DOHH2 (cell line): ENCODE data around the gene UNC5B.

Experiments used
- EZH2phosphoT487 ChIP-seq: fragments of 200-600 bp; sonication (generic); IDR thresholded peaks from 2 replicates; pipeline ENCODE4 v1.6.1; 2017; ENCODE audit warnings: borderline replicate concordance, mild to moderate bottlenecking, antibody characterized with exemption, low read length, moderate library complexity, mixed read lengths
- TF ChIP-seq, protein P1 (sequence below): fragments of 200-600 bp; sonication (generic); IDR thresholded peaks from one replicate; pipeline ENCODE4 v1.5.1; 2014; ENCODE audit warnings: antibody characterized with exemption, mild to moderate bottlenecking, low read depth, low read length; ENCODE audit not compliant: poor library complexity, severe bottlenecking

DNA sequence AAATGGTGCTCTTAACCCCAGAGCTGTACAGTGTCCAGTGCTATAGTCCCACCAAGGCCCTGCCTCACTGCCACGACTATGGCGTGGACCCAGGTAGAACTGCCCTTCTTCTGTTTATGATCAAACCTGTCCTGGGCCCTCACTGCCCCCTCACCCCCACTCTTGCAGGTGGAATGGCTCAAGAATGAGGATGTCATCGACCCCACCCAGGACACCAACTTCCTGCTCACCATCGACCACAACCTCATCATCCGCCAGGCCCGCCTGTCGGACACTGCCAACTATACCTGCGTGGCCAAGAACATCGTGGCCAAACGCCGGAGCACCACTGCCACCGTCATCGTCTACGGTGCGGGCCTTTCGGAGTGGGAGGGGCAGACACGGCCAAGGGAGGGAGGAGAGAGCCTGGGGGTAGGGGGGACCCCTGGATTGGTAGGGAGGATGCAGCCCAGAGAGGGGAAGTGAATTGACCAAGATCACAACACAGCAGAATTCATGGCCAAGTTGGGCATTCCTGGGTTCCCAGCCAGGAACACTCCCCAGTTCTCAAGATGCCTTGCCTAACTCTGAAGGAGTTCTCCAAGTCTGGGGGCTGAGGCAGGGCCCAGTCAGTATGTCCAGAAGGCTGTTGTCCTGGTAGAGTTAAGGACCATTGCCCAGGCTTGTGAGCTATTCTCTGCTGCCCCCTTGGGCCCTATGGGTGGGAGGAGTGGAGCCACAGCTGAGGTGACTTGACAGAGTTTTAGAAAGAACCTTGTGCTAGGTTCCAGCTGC, 74.3 kb downstream of the UNC5B start:
- TF ChIP-seq, protein P1, sequence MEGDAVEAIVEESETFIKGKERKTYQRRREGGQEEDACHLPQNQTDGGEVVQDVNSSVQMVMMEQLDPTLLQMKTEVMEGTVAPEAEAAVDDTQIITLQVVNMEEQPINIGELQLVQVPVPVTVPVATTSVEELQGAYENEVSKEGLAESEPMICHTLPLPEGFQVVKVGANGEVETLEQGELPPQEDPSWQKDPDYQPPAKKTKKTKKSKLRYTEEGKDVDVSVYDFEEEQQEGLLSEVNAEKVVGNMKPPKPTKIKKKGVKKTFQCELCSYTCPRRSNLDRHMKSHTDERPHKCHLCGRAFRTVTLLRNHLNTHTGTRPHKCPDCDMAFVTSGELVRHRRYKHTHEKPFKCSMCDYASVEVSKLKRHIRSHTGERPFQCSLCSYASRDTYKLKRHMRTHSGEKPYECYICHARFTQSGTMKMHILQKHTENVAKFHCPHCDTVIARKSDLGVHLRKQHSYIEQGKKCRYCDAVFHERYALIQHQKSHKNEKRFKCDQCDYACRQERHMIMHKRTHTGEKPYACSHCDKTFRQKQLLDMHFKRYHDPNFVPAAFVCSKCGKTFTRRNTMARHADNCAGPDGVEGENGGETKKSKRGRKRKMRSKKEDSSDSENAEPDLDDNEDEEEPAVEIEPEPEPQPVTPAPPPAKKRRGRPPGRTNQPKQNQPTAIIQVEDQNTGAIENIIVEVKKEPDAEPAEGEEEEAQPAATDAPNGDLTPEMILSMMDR = no peak
- TF ChIP-seq EZH2phosphoT487 = no peak
